Astrocyte of the cerebellum (primary cell): Measurements from ENCODE around the gene PTPN23.

Experiments used
- DNase-seq: peaks from one replicate; pipeline ENCODE4 v3.0.0-alpha.2; 2011; ENCODE audit warnings: low read depth
- H3K4me3 ChIP-seq: 2 replicates; pipeline ENCODE4 v1.5.1; 2011; ENCODE audit warnings: mild to moderate bottlenecking, low read depth, low read length, moderate library complexity
- CTCF ChIP-seq: IDR thresholded peaks from 2 replicates; pipeline ENCODE4 v1.5.1; 2012; ENCODE audit warnings: low read length, low read depth, moderate library complexity, mild to moderate bottlenecking; ENCODE audit errors: missing control alignments
- in situ Hi-C: cut with HindIII; loops from 2 replicates; pipeline ENCODE4 v1.10.0; 2017; ENCODE audit warnings: low sequenced_read_pairs

PTPN23 gene

GRCh38 chr3:47421741-47422649, 41.2 kb downstream of the PTPN23 start:
- no peak for DNase-seq
- in situ Hi-C loops: no loop called here
- H3K4me3 ChIP-seq: no peak overlapping the region
- peak; percentile 19 for TF ChIP-seq CTCF

- TF ChIP-seq CTCF: no peak
- in situ Hi-C loops: no loop called here
- no peak for DNase-seq
- no peak overlapping the region for H3K4me3 ChIP-seq
These were observed 41.9 kb downstream of the PTPN23 start for GRCh38 chr3:47422743-47423142.

DNA sequence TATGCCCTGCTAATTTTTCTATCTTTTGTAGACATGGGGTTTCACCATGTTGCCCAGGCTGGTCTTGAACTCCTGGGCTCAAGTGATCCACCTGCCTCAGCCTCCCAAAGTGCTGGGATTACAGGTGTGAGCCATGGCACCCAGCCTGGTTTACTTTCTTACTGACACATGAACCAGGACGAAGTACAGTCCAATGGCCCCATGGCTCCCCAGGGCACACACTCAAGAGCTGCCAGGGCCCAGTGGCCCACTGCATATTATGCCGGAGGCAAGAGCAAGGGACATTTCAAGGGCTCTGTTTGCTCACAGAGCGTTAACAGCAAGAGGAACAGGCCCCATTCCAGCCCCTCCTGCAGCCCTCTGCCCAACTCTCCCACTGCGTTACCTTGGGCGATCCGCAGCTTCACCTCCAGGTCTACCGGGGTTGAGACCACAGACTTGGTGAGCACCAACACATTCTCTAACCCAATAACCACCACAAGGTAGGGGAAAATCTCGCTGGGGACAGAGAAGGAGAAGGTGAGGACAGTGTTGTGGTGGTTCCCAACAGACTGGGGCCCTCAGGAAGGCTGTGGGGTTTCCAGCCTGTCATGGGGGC, 42.8 kb downstream of the PTPN23 start:
- TF ChIP-seq CTCF: no peak
- no peak overlapping the region for H3K4me3 ChIP-seq
- in situ Hi-C loops: no loop called here
- no peak for DNase-seq

- in situ Hi-C loops: no loop called here
- H3K4me3 ChIP-seq: no peak overlapping the region
- DNase-seq: no peak
- no peak for TF ChIP-seq CTCF
These were observed 43.9 kb downstream of the PTPN23 start for GRCh38 chr3:47424434-47425382.

- in situ Hi-C loops: no loop called here
- H3K4me3 ChIP-seq: no peak overlapping the region
These were observed 44.6 kb downstream of the PTPN23 start for GRCh38 chr3:47425383-47425778.

More at GRCh38 chr3:47425383-47425778, 44.6 kb downstream of the PTPN23 start:
- TF ChIP-seq CTCF: no peak
- no peak for DNase-seq
